Astrocyte of the spinal cord (primary cell): ENCODE measurements around the gene MYT1.

Source experiments
- DNase-seq: peaks from one replicate; pipeline ENCODE4 v3.0.0; 2011; ENCODE audit warnings: low read depth, low spot score
- H3K4me3 ChIP-seq: 2 replicates; pipeline ENCODE4 v1.5.1; 2011; ENCODE audit warnings: low read depth, mild to moderate bottlenecking, low read length, moderate library complexity
- in situ Hi-C: cut with HindIII; loops from 2 replicates; pipeline ENCODE4 v1.10.0; 2017; ENCODE audit warnings: low sequenced_read_pairs
- TF ChIP-seq, protein P1 (sequence below): IDR thresholded peaks from 2 replicates; pipeline ENCODE4 v1.5.1; 2012; ENCODE audit warnings: low read depth, mild to moderate bottlenecking, low read length, inconsistent platforms

Gene MYT1

DNA sequence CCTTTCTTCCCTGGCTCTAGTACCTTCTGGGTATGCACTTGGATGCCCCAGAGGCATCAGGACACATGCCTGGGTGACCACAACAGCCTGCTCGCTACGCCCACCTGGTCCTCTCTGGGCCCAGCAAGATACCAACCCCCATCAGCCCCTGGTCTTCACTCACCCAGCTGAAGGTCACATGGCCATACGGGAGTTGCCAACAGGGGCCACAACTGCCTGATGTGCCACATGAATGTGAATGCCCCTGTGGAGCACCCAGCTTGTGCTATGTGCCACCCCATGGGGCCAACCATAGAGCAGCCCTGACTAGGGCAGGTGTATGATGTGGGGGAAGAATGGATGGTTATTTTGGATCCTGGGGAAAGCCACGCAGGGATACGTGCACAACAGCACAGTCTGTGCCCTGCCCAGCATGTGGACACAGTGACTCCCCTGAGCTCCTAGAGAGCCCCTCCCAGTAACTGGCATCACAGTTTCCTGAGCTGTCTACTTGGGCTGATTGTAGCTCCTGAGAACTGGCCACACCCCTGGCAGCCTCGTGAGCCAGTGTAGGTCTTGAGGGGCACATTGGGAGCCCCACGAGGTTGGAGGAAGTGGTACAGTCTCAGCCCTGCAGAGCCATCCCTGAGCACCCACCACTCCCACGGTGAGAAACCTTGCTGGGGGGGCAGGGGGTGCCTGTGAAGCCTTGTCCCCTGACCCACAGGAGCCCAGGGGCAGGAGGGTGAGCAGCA, 80.8 kb downstream of the MYT1 start:
- TF ChIP-seq, protein P1, sequence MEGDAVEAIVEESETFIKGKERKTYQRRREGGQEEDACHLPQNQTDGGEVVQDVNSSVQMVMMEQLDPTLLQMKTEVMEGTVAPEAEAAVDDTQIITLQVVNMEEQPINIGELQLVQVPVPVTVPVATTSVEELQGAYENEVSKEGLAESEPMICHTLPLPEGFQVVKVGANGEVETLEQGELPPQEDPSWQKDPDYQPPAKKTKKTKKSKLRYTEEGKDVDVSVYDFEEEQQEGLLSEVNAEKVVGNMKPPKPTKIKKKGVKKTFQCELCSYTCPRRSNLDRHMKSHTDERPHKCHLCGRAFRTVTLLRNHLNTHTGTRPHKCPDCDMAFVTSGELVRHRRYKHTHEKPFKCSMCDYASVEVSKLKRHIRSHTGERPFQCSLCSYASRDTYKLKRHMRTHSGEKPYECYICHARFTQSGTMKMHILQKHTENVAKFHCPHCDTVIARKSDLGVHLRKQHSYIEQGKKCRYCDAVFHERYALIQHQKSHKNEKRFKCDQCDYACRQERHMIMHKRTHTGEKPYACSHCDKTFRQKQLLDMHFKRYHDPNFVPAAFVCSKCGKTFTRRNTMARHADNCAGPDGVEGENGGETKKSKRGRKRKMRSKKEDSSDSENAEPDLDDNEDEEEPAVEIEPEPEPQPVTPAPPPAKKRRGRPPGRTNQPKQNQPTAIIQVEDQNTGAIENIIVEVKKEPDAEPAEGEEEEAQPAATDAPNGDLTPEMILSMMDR = no peak
- H3K4me3 ChIP-seq = no peak overlapping the region
- in situ Hi-C loops = no loop called here
- DNase-seq = no peak

DNA sequence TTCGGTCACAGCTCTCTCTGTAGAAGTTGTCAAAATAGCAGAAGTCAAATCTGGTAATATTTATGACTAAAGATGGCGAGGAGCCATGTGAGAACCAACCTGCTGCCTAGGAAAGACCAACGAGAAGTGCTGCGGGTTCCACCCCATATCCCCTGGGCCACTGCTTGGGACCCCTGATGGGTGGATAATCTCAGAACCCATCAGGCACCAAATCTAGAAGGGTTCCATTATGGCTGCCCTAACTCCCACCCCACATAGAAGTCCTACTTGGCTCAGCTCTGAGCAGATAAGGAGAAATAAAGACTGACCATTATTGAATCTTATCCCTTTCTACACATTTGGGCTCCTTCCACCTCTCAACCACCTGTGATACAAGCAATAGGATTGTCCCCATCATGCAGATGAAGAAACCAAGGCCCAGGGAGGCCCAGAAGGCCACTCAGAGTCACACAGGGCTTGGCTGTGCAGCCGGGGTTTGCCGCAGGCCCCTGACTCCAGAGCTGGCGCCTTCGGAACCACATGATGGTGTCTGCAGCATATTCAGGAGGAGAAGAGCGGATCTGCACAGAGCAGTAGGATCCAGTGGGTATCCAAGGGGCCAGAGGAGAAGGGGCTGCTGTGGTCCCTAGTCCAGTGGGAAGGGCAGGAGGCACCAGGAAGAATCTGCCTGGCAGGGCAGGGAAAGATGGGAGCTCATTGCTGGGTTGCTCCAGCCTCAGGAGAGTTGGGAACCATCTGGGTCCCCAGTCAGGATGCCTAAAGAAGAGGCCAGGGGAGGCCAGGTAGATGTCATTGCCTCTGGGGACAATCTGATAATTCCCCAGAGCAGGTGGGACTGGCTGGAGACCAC, 81.7 kb downstream of the MYT1 start:
- in situ Hi-C loops = no loop called here
- no peak for DNase-seq
- TF ChIP-seq, protein P1 = no peak
- H3K4me3 ChIP-seq = no peak overlapping the region

DNA sequence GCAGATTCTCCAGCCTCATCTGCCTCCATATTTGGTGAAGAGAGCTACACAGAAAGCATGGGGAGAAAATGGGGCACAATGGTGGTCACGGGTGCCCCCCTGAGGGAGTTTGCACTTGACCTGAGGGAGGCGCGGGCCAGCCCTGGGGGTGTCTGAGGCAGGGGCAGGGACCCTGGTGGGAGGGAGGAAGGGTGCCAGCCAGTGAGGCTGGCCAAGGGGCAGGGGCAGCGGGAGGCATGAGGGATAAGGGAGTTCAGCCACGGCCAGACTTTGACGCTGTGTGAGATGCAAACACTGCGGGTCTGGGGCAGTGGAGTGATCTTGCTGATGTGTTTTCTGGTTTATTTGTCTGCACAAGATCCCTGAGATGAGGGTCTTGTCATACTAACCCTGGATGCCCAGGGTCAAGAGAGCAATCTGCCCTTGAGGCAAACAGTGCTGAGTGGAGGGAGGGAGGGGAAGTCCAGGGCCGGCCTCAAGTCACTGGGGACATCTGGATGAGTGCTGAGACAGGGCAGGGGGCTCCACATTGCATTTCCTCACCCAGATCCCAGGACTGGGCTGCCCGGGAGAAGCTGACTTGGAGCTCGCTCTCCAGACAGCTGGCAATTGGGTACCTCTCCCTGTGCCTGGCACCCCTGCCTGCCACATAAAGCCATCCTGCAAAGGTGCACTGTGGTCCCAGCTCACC, 82.5 kb downstream of the MYT1 start:
- in situ Hi-C loops = no loop called here
- no peak overlapping the region for H3K4me3 ChIP-seq
- TF ChIP-seq, protein P1 = no peak
- DNase-seq = no peak

DNA sequence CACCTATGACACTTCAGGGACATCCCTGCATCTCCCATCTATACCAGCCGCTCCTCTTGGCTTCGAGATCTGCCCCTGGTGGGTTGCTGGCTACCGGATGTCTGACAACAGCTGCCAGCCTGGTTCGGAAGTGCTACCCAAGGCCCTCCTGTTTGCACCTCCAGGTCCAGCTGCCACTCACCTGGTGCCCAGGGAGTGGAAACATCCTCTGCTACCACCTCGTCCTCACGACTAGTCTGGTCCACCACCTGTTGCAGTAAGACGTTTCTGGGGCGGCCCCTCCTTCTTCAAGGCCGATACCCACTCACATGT, 83.0 kb downstream of the MYT1 start:
- TF ChIP-seq, protein P1 = no peak
- H3K4me3 ChIP-seq = no peak overlapping the region
- DNase-seq = no peak
- in situ Hi-C loops = no loop called here

DNA sequence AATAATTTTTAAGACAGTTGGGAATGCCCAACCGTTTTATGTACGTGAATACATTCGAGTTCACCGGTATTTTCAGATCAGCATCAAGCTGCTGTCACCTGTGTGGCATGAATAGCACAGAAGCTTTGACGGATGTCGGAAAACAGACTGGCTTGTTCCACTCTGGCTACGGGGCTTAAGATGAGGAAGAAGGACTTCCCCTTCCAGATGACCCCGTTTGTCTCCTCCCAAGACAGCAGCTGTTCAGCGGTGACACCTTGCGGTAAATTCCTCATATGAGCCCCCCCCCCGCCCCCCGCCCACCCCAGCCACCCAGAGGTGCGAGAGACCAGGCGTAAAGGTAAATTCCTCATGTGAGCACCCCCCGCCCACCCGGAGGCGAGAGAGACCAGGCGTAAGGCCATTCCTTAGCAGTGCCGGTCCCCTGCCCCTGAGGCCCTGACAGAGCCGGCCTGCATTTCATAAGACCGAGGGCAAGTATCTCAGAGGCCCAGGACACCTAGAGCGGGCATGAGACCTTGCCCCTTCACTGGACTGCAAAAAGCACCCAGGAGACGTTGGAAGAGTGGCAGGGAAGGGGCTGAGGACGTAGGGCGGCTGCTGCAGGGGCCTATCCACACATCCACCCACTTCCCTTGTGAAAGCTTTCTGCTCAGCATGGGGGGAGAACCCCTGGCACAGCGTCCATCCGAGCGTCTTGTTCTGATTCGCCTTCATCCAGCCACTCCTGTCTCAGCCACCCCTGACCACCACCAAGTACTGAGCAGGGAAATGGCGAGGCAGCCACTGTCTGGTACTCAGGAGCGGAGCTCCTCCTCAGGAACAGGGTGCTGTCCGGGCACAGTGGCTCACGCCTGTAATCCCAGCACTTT, 84.0 kb downstream of the MYT1 start:
- H3K4me3 ChIP-seq = no peak overlapping the region
- TF ChIP-seq, protein P1 = no peak
- in situ Hi-C loops = no loop called here
- no peak for DNase-seq

DNA sequence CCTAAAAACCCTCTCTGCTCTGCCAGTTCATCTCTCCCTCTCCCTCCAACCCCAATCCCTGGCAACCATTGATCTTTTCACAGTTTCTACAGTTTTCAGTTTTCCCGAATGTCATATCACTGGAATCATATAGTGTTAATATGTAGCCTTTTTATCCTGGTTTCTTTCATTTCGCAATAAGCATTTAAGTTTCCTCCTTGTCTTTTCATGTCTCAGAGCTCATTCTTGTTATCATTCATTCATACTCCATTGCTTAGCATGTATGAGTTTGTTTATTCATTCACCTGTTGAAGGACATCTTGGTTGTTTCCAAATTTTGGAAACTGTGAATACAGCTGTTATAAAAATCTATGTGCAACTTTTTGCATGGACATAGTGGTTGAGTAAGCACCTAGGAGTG, 85.8 kb downstream of the MYT1 start:
- TF ChIP-seq, protein P1 = no peak
- H3K4me3 ChIP-seq = no peak overlapping the region
- in situ Hi-C loops = no loop called here
- DNase-seq = no peak
